B cell (primary cell): ENCODE measurements around the gene COMT.

Experiments used
- CTCF ChIP-seq: fragments of 200-600 bp; IDR thresholded peaks from one replicate; pipeline ENCODE4 v1.8.0; 2022; ENCODE audit warnings: antibody characterized with exemption, mild to moderate bottlenecking
- EZH2 ChIP-seq: IDR thresholded peaks from 2 replicates; pipeline ENCODE4 v1.6.1; 2012; ENCODE audit warnings: borderline replicate concordance, low read depth, mild to moderate bottlenecking, moderate library complexity, low read length; ENCODE audit not compliant: insufficient read depth, poor library complexity, severe bottlenecking

GRCh38 chr22:19951346-19951745 lies 9.8 kb downstream of the COMT start:
- TF ChIP-seq CTCF (no peak), EZH2 (no peak)
